Effector CD4-positive, alpha-beta T cell (primary cell): ENCODE results near the gene RPL41.

Experiments used
- DNase-seq: peaks from one replicate; pipeline ENCODE4 v3.0.0-alpha.2; 2020

The RPL41 gene

DNA sequence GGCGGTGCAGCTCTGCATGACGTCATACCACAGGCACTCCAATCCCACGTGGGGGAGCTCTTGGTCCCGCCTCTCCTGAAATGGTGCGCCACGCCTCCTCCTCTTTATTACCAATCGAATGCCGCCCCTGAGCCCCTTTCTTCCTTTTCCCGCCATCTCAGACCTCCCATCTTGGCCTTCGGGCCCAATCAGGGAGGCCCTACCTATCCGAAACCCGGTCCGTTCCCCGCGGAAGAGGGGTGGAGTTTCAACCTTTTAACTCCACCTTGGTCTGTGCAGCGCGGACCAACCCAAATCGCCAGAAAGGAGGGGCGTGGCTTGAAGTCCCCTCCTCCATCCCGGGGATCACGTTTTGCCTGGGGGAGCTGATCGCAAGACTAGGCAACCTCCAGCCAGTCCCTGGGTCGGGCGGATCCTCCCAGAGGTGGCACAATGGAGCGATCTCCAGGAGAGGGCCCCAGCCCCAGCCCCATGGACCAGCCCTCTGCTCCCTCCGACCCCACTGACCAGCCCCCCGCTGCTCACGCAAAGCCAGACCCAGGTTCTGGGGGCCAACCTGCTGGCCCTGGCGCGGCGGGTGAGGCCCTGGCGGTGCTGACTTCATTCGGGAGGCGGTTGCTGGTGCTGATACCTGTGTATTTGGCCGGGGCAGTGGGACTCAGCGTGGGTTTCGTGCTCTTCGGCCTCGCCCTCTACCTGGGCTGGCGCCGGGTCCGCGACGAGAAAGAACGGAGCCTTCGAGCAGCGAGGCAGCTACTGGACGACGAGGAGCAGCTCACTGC is 11.6 kb downstream of the RPL41 start, which contains the start of gene ESYT1:
Gene ESYT1, plus strand, starts transcription at position 380 of the 782 bp plus-strand sequence. Its CDS starts 53 bp downstream, at position 433.
- DNase-seq = peak; percentile 95

DNA sequence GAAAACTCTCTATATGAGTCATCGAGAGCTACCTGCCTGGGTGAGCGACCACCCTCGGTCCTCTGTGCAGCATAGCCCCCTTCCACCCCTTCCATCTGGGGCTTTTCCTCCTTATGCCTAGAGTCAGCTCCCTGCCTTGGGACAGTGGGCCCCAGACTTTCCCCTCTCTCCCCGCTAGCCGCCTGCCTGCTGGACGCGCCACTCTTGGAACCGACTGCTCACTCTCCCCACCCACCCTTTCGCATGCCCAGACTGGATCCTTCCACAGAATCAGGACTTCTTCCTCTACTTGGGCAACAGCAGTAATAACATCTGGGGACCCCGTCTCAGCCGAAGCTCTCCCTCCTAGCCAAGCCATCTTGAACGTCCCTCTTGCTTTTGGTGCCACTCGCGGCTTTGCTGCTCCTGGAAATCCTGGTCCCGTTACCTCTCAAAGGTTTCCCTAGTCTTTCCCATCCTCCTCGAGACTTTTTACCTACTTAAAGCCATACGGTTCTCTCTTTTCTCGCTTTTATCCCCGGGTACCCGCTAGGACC is 12.3 kb downstream of the RPL41 start:
- DNase-seq = no peak

DNA sequence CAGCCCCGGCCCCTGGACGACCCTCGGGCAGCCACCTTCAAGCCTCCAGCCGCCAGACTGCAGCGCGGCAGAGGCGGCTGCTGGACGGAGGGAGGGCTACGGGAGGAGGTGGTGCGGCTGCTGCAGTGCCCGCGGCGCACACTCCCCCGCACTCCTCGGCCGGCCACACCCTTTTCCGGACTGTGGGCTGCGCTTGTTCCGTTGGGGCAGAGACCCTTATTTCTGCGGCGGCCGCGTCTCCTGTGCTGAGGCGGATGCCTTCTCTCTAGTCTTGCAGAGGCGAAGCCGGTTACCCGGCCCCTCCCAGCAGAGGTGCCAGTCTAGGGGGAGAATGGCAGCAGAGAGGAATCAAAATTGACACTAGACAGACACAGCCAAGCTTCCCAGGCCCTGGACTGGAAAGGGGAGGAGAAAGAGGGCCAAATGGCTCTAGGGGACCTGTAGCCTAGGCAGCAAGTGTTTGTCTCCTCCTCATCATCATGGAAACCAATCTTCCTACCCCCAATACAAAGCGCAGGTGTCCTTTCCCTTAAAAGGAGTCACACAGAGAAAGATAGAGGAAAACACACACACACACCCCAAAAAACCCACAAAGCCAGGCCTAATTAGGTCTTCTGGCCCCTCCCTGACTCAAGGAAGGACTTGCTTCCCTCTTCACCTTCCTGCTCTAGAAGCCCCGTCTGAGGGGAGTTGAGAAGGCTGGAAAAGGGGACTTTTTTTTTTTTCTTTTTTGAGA is 12.9 kb downstream of the RPL41 start:
- DNase-seq = peak; percentile 63

DNA sequence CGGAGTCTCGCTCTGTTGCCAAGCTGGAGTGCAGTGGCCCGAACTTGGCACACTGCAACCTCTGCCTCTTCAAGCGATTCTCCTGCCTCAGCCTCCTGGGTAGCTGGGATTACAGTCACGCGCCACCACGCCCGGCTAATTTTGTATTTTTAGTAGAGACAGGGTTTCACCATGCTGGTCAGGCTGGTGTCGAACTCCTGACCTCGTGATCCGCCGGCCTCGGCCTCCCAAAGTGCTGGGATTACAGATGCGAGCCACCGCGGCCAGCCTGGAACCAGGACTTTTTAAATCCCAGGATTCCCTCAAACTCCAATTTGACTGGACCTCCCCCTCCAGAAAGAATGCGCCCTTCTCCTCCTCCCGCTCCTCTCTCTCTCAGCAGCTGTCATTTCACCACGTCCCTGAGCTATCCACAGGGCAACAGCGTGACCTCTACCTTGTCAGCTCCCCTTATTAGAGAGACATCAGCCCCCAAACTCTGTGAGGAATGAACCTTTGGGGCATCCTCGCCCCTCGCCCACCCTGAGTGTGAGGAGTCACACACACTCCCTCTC is 13.6 kb downstream of the RPL41 start:
- no peak for DNase-seq

DNA sequence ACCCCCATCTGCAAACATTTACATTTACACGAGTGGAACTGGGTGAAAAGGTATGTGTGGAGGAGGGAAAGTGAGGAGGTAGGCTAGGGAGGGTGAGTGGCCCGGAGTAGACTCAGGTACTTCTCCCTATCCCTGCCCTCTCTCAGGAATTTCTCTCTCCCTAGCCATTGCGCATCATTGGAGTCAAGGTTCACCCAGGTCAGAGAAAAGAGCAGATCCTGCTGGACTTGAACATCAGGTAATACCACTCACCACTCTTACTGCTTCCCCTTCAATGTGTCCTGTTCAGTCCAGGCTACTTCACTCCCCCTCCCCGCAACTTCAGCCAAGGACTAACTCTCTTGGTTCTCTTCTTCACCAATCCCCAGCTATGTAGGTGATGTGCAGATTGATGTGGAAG is 14.4 kb downstream of the RPL41 start:
- DNase-seq = no peak

DNA sequence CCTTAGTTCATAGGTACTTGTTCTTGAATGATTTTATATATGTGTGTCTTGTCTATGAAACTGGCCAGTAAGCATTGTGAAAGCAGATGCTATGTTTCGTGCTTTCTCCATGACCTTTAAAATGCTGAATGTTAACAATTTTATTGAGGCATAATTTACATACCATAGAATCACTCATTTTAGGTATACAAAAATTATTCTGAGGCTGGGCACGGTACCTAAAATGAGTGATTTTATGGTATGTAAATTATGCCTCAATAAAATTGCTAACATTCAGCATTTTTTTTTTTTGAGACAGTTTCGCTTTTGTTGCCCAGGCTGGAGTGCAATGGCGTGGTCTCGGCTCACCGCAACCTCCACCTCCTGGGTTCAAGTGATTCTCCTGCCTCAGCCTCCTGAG is 18.5 kb downstream of the RPL41 start:
- no peak for DNase-seq

DNA sequence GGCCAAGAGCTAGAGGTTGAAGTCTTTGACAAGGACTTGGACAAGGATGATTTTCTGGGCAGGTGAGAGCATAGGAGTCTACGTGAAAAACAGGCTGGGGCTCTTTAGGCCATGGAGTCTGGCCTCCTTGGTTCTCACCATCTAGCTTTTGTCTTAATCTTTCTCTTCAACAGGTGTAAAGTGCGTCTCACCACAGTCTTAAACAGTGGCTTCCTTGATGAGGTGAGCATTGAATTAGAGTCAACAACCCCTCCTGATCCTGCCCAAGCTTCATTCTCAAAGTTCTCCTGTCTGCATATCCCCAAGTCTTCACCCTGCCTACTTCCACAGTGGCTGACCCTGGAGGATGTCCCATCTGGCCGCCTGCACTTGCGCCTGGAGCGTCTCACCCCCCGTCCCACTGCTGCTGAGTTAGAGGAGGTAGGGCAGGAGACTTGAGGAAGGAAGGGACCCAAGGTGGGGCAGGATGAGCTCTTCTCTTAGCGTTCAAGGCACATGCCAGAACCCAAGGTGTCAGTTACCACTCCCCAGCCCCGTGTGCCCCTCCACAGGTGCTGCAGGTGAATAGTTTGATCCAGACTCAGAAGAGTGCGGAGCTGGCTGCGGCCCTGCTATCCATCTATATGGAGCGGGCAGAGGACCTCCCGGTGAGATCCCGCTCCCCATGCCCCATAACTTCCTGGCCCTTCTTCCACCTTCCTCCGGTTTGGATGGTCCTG is 21.6 kb downstream of the RPL41 start:
- DNase-seq = no peak

DNA sequence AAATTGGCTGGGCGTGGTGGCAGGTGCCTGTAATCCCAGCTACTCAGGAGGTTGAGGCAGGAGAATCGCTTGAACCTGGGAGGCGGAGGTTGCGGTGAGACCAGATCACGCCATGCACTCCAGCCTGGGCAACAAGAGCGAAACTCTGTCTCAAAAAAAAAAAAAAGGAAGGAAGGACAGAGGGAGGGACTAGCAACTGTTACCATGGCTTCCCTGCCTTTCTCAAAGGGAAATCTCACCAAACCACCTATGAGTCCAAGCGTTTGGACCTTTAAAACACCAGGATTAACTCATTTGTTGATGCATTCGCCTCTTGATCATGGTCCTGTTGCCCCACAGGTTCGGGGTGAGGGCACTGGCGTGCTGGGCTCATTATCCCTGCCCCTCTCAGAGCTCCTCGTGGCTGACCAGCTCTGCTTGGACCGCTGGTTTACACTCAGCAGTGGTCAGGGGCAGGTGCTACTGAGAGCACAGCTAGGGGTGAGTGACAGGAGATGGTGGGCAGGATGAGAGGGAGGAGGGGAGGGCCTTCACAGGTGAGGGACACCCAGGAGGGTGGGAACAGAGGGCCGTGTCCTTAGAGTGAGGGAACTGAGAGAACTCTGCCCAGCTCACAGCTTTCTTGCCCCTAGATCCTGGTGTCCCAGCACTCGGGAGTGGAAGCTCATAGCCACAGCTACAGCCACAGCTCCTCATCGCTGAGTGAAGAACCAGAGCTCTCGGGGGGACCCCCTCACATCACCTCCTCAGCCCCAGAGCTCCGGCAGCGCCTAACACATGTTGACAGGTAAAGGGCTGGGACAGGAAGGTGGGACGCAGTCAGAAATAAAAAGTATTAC is 25.7 kb downstream of the RPL41 start:
- DNase-seq = no peak

DNA sequence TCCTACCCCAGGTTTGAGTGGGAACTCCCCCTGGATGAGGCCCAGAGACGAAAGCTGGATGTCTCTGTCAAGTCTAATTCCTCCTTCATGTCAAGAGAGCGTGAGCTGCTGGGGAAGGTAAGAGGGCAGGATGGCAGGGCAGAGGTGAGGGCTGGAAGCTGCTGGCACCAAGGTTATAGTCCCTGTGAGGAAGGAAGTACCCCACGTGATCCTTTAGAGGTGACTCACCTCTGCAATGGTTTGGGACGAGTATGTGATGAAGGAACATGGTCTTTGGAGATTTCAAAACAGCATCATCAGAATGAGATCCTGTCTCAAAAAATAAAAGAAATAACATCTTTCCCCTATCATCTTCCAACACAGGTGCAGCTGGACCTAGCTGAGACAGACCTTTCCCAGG is 26.8 kb downstream of the RPL41 start:
- DNase-seq = no peak

DNA sequence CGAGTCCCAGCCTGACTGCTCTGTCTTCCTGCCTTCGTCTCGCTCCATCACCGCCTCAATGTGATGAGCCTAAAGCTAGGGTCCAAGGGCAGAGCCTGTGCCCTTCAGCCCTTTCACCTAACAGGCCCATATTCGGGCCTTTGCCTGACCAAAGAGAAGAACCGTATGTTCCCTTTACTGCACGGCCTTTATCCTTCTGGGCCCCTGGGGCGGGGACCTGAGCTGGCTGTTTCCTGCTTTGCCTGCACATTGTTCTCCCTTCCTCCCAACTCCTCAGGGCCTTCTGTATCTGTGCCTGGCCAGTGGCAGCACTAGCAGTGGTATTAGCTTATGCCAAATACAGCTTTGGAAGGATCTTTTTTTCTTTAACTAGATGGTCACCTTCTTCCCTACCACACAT is 27.4 kb downstream of the RPL41 start:
- no peak for DNase-seq

DNA sequence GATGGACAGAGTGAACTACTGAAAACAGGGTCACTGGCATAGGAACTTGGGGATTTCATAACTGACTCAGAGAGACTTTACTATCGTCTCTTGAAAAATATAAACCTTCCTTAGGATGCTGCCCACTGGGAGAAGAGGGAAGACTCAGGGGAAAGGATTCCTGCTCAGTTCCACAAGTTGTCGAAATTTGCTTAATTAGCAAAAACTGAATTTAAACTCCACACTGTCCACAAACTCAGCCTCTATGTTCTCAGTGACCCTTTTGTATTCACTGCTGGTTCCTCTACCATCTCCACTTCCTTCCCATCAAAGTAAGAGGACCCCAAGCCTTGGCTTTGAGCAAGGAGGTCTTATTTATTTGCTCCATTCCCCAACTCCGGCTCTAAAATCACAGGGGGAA is 28.8 kb downstream of the RPL41 start:
- no peak for DNase-seq

DNA sequence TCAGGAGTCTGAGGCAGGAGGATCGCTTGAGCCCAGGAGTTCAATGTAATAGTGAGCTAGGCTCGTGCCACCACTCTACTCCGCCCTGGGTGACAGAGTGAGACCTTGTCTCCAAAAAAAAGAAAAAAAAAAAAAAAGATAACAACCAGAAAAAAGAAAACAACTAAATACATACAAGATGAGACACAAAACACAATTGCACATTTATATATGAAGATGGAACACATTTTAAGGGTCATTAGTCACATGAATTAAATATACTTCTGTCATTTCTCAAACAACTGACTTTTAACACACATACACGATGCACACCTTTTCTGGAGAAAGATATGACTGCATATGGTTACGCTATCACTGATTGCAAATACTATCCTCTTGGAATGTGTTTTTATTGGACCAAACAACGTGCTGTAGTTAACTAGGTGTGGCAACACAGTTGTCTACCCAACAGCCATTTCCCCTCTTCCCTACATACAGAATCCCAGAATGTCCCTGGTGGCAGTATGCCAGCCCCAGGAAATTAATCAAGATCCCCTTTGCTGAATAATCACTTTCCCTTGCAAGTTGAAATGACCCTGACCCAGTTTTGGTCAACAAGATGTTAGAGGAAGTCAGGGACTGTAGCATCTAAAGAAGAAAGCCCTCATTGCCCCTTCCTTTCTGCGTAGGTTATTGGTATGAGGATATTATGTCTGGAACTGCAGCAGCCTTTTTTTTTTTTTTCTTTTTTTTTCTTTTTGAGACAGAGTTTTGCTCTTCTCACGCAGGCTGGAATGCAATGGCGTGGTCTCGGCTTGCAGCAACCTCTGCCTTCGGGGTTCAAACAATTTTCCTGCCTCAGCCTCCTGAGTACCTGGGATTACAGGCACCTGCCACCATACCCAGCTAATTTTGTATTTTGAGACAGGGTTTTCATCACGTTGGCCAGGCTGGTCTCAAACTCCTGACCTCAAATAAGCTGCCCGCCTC is 30.3 kb downstream of the RPL41 start:
- no peak for DNase-seq

DNA sequence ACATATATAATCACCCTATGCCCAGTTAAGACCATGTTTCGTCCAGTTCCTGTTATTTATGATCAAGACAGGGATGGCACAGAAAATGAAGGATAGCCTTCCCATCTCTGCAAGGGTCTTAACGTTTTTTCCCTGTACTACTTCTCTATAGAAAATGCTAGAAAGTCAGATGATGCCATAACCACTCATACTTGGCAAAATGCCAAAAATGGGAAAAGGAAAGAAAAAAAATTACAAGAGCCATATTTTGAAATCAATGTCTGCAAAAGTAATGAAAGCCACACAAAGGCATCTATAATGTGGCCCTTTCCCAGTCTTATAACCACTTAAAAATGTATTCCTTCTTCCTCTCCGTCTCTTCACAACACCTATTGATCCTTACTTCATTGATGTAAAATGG is 34.1 kb downstream of the RPL41 start:
- DNase-seq = no peak

DNA sequence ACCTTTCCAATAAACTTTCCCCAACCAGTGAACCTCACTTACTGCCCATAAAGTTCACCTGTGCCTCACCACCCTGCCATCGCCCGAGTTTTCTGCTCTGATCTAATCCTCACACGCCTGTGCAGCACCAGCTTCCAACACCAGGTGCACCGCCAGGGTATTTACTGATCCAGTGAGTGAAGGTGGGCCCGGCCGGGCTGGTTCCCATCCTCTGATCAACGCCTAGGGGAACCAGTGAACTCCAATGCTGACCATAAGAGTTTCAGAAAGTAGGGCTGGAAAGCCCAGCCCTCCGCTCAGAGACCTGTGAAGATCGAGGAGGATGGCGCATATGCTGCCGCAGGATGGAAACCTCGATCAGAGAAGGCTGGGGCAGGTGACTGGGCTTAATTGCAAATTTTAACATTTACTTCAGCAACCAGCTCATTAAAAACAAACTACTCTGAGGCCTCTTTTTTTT is 35.3 kb downstream of the RPL41 start:
- peak; percentile 62 for DNase-seq

DNA sequence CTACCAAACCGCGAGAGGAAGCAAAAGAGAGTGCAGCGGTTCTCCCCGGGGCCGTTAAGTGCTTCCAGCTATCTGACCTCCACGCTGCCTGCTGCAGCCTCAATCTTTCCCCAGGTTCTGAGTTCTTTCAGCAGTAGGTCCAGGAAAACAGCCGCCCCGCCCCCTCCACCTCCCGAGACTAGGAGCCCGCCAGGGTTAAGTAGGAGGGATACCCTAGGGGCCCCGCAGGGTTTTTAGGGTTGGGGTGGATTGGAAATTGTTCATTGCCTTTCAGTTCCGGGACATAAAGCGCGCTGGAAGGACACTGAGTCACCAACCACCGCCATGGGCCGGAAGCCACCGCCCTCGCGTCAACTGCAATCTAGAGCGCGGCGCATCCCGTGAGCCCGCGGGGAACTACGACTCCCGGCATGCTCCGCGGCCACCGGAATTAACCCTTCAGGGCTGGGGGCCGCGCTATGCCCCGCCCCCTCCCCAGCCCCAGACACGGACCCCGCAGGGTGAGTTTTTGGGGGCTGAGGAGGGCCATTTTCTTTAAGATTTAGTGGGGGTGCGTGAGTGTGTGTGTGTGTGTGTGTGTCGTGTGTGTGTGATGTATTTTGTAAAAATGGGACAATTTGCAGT is 35.8 kb downstream of the RPL41 start, which contains the start of gene MYL6B:
Gene MYL6B, plus strand, starts transcription at position 456 of the 624 bp plus-strand sequence. CDS start 1,332 bp downstream, outside the sequence.
- DNase-seq = peak; percentile 91

DNA sequence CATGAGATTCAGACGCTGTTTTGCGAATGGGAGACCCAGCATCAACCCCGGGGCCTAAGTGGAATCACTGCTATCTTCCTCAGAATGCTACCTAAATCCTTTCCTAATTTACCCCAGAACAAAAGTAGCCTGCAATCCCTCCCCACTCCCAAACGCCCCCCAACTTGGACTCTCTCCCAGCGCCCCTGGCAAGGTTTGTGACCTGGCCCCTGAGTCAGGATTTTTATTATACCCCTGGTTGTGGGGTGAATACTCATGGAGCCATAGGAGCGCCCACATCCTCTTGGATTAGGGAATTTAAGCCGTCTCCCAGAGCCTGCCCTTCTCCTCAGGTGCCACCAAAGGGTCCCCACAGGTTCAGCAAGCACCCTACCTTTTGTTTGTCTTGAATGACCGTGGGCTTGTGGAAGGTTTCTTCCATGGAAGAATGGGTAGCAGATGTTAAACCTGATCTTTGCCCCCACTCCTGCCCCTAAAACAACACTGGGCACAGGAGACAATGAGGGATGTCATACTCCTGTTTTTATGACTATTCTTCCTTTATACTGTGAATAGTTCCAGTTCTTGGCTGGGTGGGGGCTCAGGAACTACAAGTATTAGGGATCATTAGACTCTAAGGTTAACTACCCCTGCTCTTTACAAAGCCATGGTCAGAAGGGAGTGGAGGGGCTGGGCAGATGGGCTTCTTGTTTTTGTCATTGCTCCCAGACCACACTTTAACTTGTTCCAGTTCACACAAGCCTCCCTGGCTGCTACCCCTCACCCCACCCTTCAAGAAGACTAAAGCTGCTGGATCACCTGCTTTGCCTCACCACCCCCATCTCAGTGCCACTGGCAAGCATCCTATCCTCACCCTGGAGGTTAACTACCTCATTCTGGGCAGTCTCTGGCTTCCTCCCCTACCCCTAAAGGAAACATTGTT is 36.6 kb downstream of the RPL41 start:
- no peak for DNase-seq

DNA sequence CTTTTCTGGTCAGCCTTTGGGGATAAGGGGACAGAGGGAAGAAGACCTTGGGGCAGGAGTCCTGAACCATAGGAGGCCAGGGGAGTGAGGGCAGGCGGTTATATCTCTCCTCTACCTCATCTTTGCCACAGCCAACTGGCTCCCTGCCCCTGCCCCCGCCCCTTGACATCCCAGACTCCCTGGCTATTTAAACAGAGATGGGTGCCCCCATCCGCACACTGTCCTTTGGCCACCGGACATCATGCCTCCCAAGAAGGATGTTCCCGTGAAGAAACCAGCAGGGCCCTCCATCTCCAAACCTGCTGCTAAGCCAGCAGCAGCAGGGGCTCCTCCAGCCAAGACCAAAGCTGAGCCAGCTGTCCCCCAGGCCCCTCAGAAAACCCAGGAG is 37.2 kb downstream of the RPL41 start:
- DNase-seq = no peak

DNA sequence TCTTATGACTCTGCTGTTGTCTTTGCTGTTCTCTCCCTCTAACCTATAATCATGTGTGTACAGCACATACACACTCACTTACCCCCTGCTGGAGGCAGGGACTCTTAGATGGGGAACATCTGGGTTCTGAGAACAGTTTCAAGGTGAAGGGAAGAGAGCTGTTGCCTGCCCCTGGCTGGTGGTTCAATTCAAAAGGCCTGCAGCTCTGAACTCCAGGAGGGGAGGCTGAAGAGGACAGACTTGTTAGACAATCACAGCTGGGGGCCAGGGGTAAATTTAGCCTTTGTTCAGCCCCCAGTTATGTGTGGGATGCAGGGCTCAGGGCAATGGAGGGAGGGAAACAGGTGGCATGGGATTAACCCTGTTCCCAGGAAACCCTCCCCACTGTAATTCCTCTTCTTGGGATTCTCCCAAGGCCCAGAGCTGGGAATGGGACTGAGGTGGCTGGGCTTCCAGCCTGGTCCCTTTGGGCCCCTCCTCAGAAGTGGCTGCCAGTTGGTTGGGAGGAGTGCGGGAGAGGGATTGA is 37.9 kb downstream of the RPL41 start:
- no peak for DNase-seq

DNA sequence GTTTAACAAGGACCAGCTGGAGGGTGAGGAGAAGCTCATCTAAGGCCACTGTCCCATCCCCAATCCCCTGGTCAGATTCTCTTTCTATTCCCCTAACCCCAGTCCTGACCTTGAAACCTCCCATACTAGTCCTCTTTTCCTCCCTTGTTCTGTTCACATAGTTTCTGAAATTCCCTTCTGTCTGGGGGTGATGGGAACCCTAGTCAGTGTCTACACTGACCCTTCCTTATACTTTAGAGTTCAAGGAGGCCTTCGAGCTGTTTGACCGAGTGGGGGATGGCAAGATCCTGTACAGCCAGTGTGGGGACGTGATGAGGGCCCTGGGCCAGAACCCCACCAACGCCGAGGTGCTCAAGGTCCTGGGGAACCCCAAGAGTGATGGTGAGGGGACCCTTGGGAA is 38.4 kb downstream of the RPL41 start:
- no peak for DNase-seq
